Measurements from ENCODE around the gene BTN3A1.
A peak's percentile ranks its signal among the peaks of the same experiment; 100 is the strongest.

DNA sequence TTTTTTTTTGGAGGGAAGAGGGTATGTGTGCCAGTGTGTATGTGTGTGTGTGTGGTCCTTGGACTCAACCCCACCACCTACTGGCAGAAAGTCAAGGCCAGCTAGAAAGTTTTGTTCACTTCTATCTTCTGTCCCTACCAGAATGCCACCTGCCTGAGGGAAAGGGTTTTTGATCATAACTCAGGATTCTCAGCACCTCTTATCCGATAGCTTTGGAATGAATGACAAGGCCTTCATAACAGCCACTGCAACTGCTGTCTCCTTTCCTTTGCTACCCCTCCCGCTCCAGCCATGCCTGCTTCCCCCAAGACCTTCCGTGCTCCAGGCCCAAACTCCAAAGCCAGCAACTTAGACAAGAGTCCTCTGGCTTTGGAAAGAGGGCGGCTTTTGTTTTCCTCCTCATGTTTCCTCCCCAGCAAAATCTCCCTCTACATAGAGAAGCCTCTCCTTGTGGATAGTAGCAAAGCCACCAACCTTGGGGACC is 18.7 kb downstream of the BTN3A1 start:
- TF ChIP-seq POLR2AphosphoS5 (IDR thresholded peaks at IDR 0.05): no peak
- TF ChIP-seq, protein P1, sequence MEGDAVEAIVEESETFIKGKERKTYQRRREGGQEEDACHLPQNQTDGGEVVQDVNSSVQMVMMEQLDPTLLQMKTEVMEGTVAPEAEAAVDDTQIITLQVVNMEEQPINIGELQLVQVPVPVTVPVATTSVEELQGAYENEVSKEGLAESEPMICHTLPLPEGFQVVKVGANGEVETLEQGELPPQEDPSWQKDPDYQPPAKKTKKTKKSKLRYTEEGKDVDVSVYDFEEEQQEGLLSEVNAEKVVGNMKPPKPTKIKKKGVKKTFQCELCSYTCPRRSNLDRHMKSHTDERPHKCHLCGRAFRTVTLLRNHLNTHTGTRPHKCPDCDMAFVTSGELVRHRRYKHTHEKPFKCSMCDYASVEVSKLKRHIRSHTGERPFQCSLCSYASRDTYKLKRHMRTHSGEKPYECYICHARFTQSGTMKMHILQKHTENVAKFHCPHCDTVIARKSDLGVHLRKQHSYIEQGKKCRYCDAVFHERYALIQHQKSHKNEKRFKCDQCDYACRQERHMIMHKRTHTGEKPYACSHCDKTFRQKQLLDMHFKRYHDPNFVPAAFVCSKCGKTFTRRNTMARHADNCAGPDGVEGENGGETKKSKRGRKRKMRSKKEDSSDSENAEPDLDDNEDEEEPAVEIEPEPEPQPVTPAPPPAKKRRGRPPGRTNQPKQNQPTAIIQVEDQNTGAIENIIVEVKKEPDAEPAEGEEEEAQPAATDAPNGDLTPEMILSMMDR (IDR thresholded peaks at IDR 0.05): peak in 1 of 7 experiments; percentile 21

All from stomach (tissue), 4 donors.